ENCODE data around the gene HUNK. TPM values are rescaled to one million over a fixed set of nuclear protein-coding genes. Genes with fewer than 3 reads are reported as not detected.

Gene HUNK
- total RNA-seq, 2 donors from 2014 or later: 0.35 TPM; not detected in 1

Other genes starting within 250 kb of the HUNK start
- gene SOD1, start 213.3 kb upstream of the HUNK start, total RNA-seq: 100 to 1,000 TPM; 106 to 114 TPM
- 10 to 100 TPM; 44.7 to 46.0 TPM for gene SCAF4, start 140.9 kb upstream of the HUNK start, total RNA-seq

All from activated T-cell treated with anti-CD3 and anti-CD28 coated beads, Interleukin-2, amount 50 U/mL, for 72 hours (primary cell).